Measurements from ENCODE around the gene WWTR1.

WWTR1 gene

DNA sequence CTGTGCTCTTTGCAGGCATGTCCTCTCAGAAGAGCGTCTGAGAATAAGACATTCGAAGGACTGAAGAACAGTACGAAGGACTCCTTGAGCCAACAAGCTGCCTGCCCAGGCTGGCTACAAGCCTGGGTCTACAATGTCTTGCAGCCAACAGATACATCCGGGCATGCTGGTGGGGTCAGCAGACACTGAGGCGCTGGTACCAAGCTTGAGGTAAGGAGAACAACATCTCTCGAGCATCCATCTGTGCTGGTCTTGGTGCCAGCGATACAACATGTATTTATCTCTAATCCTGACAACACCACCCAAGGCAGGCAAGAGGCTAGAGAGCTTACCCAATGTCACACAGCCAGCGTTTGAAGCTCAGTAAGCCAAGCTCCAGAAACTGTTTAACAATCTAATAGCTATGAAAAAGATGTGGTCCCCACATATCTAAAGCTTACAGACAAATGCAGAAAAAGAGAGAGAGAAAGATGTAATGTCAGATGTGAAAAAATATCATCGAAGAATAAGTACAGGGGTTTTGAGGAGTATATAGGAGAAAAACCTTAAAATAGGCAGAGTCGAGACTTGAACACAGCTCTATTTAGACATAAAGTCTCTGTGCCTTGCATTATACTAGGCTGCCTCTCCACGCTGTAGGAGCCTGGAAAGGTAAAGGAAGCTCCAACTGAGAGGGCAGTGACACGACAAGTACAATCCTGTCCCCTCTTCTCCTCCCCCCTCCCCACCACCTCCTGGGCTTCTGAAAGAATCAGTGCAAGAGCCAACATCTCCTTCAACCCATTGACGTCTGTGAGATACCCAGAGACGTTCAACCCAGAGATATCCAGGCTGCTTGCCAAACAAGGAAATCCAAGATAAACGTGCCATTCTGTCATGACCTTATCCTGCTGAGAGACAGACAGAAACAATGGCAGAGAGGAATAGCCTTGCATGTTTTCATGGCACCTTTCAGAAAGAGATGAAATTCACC is 39.4 kb downstream of the WWTR1 start:
- Histone ChIP-seq H3K27me3 (peaks cover 3% of the 10 kb centered on the region; the same call in 1 of the 2 replicates), H3K4me1 (no peaks in the 10 kb centered on the region), H3K9me3 (no peaks in the 10 kb centered on the region), H3K4me3 (ENCODE audit: low read depth, low read length) (no peak overlapping the region), H3K36me3 (no peaks in the 10 kb centered on the region)
- no peak for DNase-seq
- TF ChIP-seq, protein P1, sequence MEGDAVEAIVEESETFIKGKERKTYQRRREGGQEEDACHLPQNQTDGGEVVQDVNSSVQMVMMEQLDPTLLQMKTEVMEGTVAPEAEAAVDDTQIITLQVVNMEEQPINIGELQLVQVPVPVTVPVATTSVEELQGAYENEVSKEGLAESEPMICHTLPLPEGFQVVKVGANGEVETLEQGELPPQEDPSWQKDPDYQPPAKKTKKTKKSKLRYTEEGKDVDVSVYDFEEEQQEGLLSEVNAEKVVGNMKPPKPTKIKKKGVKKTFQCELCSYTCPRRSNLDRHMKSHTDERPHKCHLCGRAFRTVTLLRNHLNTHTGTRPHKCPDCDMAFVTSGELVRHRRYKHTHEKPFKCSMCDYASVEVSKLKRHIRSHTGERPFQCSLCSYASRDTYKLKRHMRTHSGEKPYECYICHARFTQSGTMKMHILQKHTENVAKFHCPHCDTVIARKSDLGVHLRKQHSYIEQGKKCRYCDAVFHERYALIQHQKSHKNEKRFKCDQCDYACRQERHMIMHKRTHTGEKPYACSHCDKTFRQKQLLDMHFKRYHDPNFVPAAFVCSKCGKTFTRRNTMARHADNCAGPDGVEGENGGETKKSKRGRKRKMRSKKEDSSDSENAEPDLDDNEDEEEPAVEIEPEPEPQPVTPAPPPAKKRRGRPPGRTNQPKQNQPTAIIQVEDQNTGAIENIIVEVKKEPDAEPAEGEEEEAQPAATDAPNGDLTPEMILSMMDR (IDR thresholded peaks at IDR 0.05; ENCODE audit: low read depth, low read length): no peak

DNA sequence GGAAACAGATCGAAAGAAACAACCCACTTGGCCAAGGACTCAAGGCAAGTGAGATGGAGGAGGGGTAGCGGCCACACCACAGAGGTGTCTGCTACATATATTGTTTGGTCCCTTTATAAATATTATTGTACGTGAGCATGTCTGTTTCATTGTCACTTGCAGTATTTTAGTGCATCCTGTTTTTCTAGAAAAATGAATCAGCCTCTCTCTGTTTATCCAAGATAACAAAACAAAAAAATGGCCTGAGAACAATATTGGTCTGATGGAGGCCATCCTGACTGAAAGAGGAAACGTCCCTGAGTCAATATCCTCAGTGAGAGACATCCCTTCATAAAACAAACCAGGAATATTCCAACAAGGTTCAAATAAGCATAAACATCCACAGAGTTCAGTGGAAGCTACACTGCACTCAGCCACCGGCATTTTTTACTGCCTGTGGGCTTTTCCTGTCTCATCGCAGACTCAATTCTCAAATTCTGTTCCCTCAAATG is 42.0 kb downstream of the WWTR1 start:
- Histone ChIP-seq H3K27me3 (no peaks in the 10 kb centered on the region), H3K36me3 (no peaks in the 10 kb centered on the region), H3K9me3 (no peaks in the 10 kb centered on the region), H3K4me3 (ENCODE audit: low read depth, low read length) (no peak overlapping the region), H3K4me1 (no peaks in the 10 kb centered on the region)
- DNase-seq: no peak
- TF ChIP-seq, protein P1 (IDR thresholded peaks at IDR 0.05; ENCODE audit: low read depth, low read length): no peak

DNA sequence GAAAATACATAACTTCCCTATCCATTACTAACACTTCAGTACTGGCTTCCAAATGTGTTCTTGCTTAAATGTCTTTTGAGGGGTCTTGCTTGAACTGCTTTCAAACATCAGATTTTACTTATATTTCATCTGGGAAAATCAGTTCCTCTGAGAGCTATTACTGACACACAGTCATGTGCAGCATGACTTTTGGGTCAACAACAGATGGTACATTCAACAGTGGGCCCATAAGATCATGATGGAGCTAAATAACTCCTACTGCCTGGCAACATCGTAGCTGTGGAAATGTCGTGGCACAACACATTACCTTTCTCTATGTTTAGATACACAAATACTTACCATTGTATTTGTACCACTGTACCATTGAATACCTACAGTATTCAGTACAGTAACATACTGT is 43.8 kb downstream of the WWTR1 start:
- Histone ChIP-seq H3K9me3 (no peaks in the 10 kb centered on the region), H3K36me3 (no peaks in the 10 kb centered on the region), H3K27me3 (no peaks in the 10 kb centered on the region), H3K4me1 (no peaks in the 10 kb centered on the region), H3K4me3 (ENCODE audit: low read depth, low read length) (no peak overlapping the region)
- no peak for DNase-seq
- TF ChIP-seq, protein P1 (IDR thresholded peaks at IDR 0.05; ENCODE audit: low read depth, low read length): no peak

DNA sequence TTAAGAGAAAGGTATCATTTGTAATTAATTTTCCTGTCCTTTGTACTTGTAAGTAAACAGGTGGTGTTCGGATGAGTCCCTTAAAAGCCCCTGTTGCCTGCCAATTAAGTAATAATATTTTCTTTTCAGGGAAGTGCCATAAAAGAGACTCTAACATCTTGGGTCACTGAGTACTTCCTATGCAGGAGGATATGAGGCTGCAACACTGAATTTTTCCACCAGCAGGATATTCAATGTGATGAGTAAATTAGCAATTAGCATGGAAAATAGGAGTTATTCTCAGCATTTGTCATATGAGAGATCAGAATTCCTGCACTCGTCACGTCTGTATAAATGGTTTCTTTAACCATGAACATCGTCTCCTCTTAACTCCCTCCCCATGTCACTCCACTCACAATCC is 45.4 kb downstream of the WWTR1 start:
- TF ChIP-seq, protein P1 (IDR thresholded peaks at IDR 0.05; ENCODE audit: low read depth, low read length): no peak
- no peak for DNase-seq
- Histone ChIP-seq H3K36me3 (no peaks in the 10 kb centered on the region), H3K4me3 (ENCODE audit: low read depth, low read length) (no peak overlapping the region), H3K4me1 (no peaks in the 10 kb centered on the region), H3K9me3 (no peaks in the 10 kb centered on the region), H3K27me3 (no peaks in the 10 kb centered on the region)

DNA sequence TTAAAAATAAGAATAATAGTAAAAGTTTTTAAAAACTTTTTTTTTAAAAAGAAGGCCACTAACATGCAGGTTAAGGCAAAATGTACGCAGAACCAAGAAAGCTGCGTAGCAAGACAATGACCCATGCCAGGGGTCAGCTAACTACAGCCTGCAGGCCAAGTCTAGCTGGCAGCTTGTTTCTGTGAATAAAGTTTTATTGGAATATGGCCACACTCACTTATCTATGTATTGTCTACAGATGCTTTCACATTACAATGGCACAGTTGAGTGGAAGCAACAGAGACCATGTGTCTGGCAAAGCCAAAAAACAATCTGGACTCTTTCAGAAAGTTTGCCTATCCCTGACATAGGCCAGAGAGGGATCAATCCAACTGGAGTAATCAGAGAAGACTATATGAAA is 46.7 kb downstream of the WWTR1 start:
- Histone ChIP-seq H3K4me3 (ENCODE audit: low read depth, low read length) (no peak overlapping the region), H3K36me3 (no peaks in the 10 kb centered on the region), H3K4me1 (no peaks in the 10 kb centered on the region), H3K27me3 (no peaks in the 10 kb centered on the region), H3K9me3 (no peaks in the 10 kb centered on the region)
- TF ChIP-seq, protein P1 (IDR thresholded peaks at IDR 0.05; ENCODE audit: low read depth, low read length): no peak
- no peak for DNase-seq
